Measurements from ENCODE around the gene HDAC10.
A peak's percentile ranks its signal among the peaks of the same experiment; 100 is the strongest.

Gene HDAC10

GRCh38 chr22:50202130-50202666 lies 48.9 kb downstream of the HDAC10 start:
- FAIRE-seq, result no peak

GRCh38 chr22:50201191-50202129 lies 49.6 kb downstream of the HDAC10 start:
- FAIRE-seq (no peak), DNase-seq (ENCODE audit: low spot score) (no peak)

More at GRCh38 chr22:50202130-50202666, 48.9 kb downstream of the HDAC10 start:
- DNase-seq (ENCODE audit: low spot score), result no peak

- DNase-seq (ENCODE audit: low spot score), result peak; percentile 56
- FAIRE-seq, result no peak
Measured at GRCh38 chr22:50200461-50201190, 50.4 kb downstream of the HDAC10 start, which contains the start of gene SELENOO. SELENOO (plus strand) TSS chr22:50201011; CDS start chr22:50201037, 26 bp downstream.

DNA sequence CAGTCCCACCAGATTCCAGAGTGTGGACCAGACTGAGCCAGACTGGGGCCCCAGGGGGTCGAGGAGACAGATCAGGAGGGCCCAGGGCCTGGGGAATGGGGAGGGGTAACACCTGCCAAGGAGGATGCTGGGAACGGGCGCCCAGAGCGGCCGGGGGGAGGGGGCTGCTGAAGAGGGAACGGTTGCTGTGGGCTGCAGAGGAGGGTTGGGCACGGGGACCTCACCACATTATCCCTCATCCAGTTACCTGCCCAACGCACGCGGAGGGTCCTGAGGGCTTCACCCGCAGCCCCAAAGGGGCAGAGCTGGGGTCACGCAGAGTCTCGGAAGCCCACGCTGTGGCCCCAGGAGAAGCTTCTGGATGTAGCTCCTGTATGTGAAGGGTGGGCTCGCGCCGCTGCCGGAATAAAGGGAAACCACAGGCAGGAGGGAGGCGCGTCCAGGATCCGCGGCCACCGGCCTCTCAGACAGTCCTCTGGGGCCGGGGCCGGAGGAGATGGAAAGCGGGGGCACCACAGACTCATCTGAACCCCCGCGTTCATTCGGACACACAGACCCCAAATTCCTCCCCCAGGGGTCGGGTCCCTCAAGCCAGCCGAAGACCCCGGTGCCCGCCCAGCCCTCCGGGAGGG lies 51.1 kb downstream of the HDAC10 start:
- no peak for FAIRE-seq
- no peak for DNase-seq (ENCODE audit: low spot score)

- DNase-seq (ENCODE audit: low spot score), result no peak
- FAIRE-seq, result no peak
Measured at GRCh38 chr22:50199251-50199721, 51.8 kb downstream of the HDAC10 start.

DNA sequence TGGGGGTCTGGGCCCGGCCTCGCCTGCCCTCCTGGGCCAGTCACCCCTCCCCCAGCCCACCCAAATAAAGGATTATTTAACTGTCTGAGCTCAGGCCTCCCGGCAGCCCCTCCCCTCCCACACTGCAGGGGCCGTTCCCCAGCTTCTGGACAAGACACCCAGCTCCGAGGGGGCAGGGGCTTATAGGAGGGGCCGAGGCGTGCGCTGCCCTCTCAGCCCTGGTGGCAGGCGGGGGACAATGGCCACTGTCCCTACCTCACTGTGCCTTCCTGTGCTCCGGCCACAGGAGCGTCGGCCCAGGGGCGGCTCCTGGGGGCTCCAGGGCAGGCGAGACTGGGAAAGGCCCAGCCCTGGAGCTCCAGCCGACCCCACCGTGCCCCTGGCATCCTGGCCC lies 52.4 kb downstream of the HDAC10 start:
- FAIRE-seq (no peak), DNase-seq (ENCODE audit: low spot score) (no peak)

DNA sequence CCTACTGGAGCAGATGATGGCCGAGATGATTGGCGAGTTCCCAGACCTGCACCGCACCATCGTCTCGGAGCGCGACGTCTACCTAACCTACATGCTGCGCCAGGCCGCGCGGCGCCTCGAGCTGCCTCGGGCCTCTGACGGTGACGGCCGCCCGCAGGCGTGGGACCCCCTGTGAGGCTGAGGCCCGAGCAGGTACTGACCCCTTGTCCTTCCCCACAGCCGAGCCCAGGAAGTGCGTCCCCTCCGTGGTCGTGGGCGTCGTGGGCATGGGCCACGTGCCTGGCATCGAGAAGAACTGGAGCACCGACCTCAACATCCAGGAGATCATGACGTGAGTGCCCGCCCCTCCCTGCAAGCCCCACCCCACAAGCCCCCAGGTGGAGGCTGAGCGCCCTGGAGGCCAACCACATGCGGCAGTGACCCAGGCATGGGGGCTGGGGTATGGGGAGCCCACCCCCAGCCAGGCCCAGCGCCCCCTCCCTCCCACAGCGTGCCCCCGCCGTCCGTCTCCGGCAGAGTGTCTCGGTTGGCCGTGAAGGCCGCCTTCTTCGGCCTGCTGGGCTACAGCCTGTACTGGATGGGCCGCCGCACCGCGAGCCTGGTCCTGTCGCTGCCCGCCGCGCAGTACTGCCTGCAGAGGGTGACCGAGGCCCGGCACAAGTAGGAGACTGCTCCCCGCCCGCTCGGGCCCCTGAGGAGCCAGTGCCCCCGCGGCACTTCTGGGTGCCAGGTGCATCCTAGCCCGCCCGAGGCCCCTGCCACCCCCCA lies 53.0 kb downstream of the HDAC10 start:
- DNase-seq (ENCODE audit: low spot score) (no peak), FAIRE-seq (no peak)

DNA sequence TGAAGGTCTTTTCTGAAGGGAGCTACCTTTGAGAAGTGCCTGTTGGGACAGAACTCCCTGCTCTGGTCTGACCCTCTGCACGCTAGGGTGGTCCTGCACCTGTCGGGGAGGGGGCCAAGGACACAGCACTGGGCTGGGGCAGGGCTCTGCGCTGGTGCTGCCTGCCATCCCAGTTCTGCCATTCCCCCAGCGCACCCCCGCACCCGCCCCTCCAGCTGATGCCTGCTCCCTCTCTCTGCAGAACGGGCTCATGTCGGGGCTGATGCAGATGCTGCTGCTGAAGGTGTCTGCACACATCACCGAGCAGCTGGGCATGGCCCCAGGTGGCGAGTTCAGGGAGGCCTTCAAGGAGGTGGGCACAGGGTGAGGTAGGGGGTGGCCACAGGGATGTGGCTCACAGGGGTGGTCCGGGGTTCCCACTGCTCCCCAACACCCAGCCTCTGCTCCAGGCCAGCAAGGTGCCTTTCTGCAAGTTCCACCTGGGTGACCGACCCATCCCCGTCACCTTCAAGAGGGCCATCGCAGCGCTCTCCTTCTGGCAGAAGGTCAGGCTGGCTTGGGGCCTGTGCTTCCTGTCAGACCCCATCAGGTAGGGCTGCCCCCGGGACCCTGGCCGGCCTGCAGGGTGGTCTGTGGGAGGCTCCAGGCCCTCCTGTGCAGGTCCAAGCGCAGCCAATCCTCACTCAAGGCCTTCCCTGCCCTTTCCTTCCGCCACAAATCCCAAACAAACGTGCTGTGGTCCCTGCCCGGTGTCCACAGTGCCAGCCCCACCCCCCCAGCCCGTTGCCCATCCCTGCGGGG lies 53.9 kb downstream of the HDAC10 start:
- no peak for FAIRE-seq
- no peak for DNase-seq (ENCODE audit: low spot score)

DNA sequence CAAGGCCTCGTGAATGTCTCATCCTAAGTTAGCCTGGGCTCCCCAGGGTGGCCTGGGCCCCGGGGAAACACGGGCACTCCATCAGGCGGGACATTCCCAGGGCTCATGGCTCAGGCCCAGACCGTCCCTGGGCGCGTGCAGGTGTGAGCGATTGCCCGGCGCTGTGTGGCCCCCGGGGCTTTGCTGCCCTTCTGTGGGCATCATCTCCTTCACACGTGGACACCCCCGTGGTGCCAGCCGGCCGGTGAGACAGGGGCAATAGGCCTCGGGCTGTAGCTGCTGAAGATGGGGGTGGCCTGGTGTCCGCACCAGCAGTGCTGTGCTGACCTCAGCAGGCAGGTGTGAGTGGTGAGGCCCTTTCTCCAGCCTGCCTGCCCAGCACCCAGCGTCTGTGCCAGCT lies 54.8 kb downstream of the HDAC10 start:
- FAIRE-seq, result no peak

More for the DNA sequence above, 54.8 kb downstream of the HDAC10 start:
- DNase-seq (ENCODE audit: low spot score), result no peak
